ENCODE data around the gene GPR83.

The GPR83 gene

DNA sequence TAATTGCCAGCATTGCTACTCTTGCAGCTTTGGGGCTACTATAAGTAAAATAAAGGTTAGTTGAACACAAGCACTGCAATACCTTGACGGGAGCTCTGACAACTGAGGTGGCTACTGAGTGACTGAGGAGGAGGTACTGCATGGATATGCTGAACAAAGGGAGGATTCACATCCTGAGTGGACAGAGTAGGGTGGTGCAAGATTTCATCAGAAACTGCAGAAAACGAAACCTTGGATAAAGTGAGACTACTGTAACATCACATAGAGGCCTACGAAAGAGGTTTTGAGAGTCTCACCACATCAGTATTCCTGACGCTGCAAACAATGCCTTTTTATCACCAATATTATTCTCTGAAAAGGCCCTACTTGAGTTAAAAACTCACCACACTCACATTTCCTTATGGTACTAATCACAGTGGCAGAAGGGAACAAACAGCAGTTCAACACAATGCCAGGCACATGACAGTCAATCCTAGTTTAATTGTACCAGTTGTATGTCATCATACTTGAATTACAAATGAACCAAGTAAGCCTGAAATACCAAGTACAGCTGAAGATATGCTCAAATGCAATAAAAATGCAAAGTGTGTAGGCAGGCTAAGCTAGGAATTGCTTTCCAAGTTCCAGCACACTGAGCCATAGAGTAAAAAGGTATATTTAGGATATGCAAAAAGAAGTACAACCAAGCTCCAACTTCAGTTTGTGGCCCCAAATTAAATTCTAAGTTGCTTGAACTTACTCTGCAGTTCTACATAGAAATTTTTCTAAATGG, 4.0 kb upstream of the GPR83 start:
- no peak for TF ChIP-seq EZH2 (IDR thresholded peaks at IDR 0.05; ENCODE audit: borderline replicate concordance, low read length)
- Histone ChIP-seq H3F3A (ENCODE audit: insufficient read depth, low read length) (no peaks in the 10 kb centered on the region), H3K79me2 (ENCODE audit: insufficient read depth, low read length) (no peaks in the 10 kb centered on the region), H3K4me2 (ENCODE audit: low read length) (no peak overlapping the region), H3K27ac (ENCODE audit: low read depth, low read length, poor library complexity, severe bottlenecking) (no peak overlapping the region), H4K20me1 (ENCODE audit: insufficient read depth, low read length) (no peaks in the 10 kb centered on the region), H3K9ac (ENCODE audit: low read length) (no peak overlapping the region), H3K4me3 (ENCODE audit: low read depth, low read length, poor library complexity, severe bottlenecking) (no peak overlapping the region), H2AFZ (ENCODE audit: low read length) (no peak overlapping the region), H3K4me1 (ENCODE audit: insufficient read depth, low read length, severe bottlenecking) (no peaks in the 10 kb centered on the region), H3K9me2 (ENCODE audit: low read depth, low read length) (no peaks in the 10 kb centered on the region), H3K9me3 (ENCODE audit: low read length) (no peaks in the 10 kb centered on the region), H3K36me3 (ENCODE audit: insufficient read depth, low read length) (no peaks in the 10 kb centered on the region), H3K27me3 (ENCODE audit: insufficient read depth, low read length) (no peaks in the 10 kb centered on the region)

DNA sequence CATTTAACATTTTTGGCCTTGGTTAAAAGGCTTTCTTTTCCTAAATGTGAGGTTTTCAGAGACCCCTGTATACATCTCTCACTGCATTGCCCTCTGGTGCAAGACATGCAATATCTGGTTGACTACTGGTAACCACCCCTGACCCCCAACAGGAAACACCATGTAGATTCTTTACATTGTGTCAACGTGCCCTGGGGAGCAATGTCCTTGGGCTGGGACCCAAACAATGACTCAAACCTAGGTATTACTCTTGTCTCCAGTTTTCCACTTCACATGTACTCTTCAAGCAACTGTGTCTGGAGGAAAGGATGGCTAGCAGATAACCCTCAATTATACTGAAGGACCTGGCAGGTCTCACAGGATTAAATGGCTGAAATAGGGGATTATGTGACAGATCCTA, 1.1 kb upstream of the GPR83 start:
- Histone ChIP-seq H3K79me2 (ENCODE audit: insufficient read depth, low read length) (no peaks in the 10 kb centered on the region), H3K9ac (ENCODE audit: low read length) (no peak overlapping the region), H3K27ac (ENCODE audit: low read depth, low read length, poor library complexity, severe bottlenecking) (no peak overlapping the region), H3K36me3 (ENCODE audit: insufficient read depth, low read length) (no peaks in the 10 kb centered on the region), H3K27me3 (ENCODE audit: insufficient read depth, low read length) (no peaks in the 10 kb centered on the region), H3K9me3 (ENCODE audit: low read length) (no peaks in the 10 kb centered on the region), H3K4me3 (ENCODE audit: low read depth, low read length, poor library complexity, severe bottlenecking) (no peak overlapping the region), H2AFZ (ENCODE audit: low read length) (no peak overlapping the region), H4K20me1 (ENCODE audit: insufficient read depth, low read length) (no peaks in the 10 kb centered on the region), H3K9me2 (ENCODE audit: low read depth, low read length) (no peaks in the 10 kb centered on the region), H3K4me1 (ENCODE audit: insufficient read depth, low read length, severe bottlenecking) (no peaks in the 10 kb centered on the region), H3K4me2 (ENCODE audit: low read length) (no peak overlapping the region), H3F3A (ENCODE audit: insufficient read depth, low read length) (no peaks in the 10 kb centered on the region)
- TF ChIP-seq, protein P1, sequence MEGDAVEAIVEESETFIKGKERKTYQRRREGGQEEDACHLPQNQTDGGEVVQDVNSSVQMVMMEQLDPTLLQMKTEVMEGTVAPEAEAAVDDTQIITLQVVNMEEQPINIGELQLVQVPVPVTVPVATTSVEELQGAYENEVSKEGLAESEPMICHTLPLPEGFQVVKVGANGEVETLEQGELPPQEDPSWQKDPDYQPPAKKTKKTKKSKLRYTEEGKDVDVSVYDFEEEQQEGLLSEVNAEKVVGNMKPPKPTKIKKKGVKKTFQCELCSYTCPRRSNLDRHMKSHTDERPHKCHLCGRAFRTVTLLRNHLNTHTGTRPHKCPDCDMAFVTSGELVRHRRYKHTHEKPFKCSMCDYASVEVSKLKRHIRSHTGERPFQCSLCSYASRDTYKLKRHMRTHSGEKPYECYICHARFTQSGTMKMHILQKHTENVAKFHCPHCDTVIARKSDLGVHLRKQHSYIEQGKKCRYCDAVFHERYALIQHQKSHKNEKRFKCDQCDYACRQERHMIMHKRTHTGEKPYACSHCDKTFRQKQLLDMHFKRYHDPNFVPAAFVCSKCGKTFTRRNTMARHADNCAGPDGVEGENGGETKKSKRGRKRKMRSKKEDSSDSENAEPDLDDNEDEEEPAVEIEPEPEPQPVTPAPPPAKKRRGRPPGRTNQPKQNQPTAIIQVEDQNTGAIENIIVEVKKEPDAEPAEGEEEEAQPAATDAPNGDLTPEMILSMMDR (IDR thresholded peaks at IDR 0.05; ENCODE audit: low read length) = no peak
- no peak for TF ChIP-seq EZH2 (IDR thresholded peaks at IDR 0.05; ENCODE audit: borderline replicate concordance, low read length)

DNA sequence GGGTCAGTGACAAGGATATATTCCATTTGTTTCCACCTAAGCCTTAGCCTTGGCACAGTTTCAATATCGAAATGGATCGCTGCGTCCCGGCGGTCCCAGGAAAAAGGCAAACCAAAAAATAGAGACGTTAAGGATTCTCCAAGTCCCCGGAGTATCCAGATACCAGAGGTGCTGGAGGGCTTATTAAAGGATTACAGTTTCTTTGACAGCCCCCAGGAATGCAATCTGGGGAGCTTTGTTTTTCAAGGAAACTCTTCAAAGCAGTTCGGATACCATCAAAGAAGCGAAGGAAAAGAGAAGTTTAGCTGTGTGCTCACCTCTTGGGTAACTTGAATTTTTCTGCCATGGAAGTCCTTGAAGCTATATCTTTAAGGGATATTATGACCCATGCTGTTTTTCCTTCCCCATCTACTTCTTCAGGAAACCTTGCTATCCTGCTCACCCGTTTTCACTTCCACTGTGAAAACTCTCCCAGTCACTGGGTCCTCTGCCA, 600 bp upstream of the GPR83 start:
- H3K9ac ChIP-seq (ENCODE audit: low read length) = no peak overlapping the region
- no peak overlapping the region for H2AFZ ChIP-seq (ENCODE audit: low read length)
- no peaks in the 10 kb centered on the region for H4K20me1 ChIP-seq (ENCODE audit: insufficient read depth, low read length)
- no peaks in the 10 kb centered on the region for H3K36me3 ChIP-seq (ENCODE audit: insufficient read depth, low read length)
- no peaks in the 10 kb centered on the region for H3K27me3 ChIP-seq (ENCODE audit: insufficient read depth, low read length)
- no peaks in the 10 kb centered on the region for H3K9me2 ChIP-seq (ENCODE audit: low read depth, low read length)
- H3F3A ChIP-seq (ENCODE audit: insufficient read depth, low read length) = no peaks in the 10 kb centered on the region
- H3K4me1 ChIP-seq (ENCODE audit: insufficient read depth, low read length, severe bottlenecking) = no peaks in the 10 kb centered on the region
- no peaks in the 10 kb centered on the region for H3K9me3 ChIP-seq (ENCODE audit: low read length)
- no peaks in the 10 kb centered on the region for H3K79me2 ChIP-seq (ENCODE audit: insufficient read depth, low read length)
- no peak overlapping the region for H3K4me2 ChIP-seq (ENCODE audit: low read length)
- no peak for TF ChIP-seq EZH2 (IDR thresholded peaks at IDR 0.05; ENCODE audit: borderline replicate concordance, low read length)
- TF ChIP-seq, protein P1 (IDR thresholded peaks at IDR 0.05; ENCODE audit: low read length) = no peak
- H3K27ac ChIP-seq (ENCODE audit: low read depth, low read length, poor library complexity, severe bottlenecking) = no peak overlapping the region
- H3K4me3 ChIP-seq (ENCODE audit: low read depth, low read length, poor library complexity, severe bottlenecking) = no peak overlapping the region

DNA sequence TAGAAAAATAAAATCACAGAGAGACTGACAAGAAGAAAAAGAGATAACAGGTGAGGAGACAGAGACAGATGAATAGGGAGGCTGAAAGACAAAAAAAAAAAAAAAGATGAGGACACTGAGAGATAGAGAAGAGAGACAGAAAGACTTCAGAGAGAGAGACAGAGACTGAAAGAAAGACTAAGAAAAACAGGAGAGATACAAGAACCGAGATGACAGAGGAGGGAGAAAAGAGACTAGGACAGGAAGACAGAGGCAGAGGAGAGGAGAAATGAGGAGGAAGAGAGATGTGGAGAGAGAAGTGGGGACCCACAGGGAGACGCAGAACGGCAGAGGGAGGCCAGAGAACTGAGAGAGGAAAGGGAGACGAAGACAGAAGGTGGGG, 771 bp downstream of the GPR83 start:
- Histone ChIP-seq H3K4me2 (ENCODE audit: low read length) (no peak overlapping the region), H2AFZ (ENCODE audit: low read length) (no peak overlapping the region), H4K20me1 (ENCODE audit: insufficient read depth, low read length) (no peaks in the 10 kb centered on the region), H3K9me2 (ENCODE audit: low read depth, low read length) (no peaks in the 10 kb centered on the region), H3K4me1 (ENCODE audit: insufficient read depth, low read length, severe bottlenecking) (no peaks in the 10 kb centered on the region), H3K9ac (ENCODE audit: low read length) (no peak overlapping the region), H3F3A (ENCODE audit: insufficient read depth, low read length) (no peaks in the 10 kb centered on the region), H3K36me3 (ENCODE audit: insufficient read depth, low read length) (no peaks in the 10 kb centered on the region), H3K27ac (ENCODE audit: low read depth, low read length, poor library complexity, severe bottlenecking) (no peak overlapping the region), H3K79me2 (ENCODE audit: insufficient read depth, low read length) (no peaks in the 10 kb centered on the region), H3K27me3 (ENCODE audit: insufficient read depth, low read length) (no peaks in the 10 kb centered on the region), H3K9me3 (ENCODE audit: low read length) (no peaks in the 10 kb centered on the region), H3K4me3 (ENCODE audit: low read depth, low read length, poor library complexity, severe bottlenecking) (no peak overlapping the region)
- TF ChIP-seq, protein P1 (IDR thresholded peaks at IDR 0.05; ENCODE audit: low read length) = no peak
- TF ChIP-seq EZH2 (IDR thresholded peaks at IDR 0.05; ENCODE audit: borderline replicate concordance, low read length) = no peak
